Body of pancreas (tissue), 4 donors: ENCODE measurements around the gene TRMT1.

Experiments used
- POLR2A ChIP-seq, 3 donors: fragments of 450-650 bp; IDR thresholded peaks; one replicate each; pipeline ENCODE4 v1.6.1; 2016; ENCODE audit warnings: antibody characterized with exemption in 3 of 3, mild to moderate bottlenecking in 2 of 3
- TF ChIP-seq, protein P1 (sequence below), 7 experiments: fragments of 450-650 bp in 4 of 7; fragments of 200-600 bp in 3 of 7; sonication (generic) in 3 of 7; IDR thresholded peaks; one replicate each; pipeline ENCODE4 v1.5.1; 2016 to 2019; ENCODE audit warnings: antibody characterized with exemption in 7 of 7

DNA sequence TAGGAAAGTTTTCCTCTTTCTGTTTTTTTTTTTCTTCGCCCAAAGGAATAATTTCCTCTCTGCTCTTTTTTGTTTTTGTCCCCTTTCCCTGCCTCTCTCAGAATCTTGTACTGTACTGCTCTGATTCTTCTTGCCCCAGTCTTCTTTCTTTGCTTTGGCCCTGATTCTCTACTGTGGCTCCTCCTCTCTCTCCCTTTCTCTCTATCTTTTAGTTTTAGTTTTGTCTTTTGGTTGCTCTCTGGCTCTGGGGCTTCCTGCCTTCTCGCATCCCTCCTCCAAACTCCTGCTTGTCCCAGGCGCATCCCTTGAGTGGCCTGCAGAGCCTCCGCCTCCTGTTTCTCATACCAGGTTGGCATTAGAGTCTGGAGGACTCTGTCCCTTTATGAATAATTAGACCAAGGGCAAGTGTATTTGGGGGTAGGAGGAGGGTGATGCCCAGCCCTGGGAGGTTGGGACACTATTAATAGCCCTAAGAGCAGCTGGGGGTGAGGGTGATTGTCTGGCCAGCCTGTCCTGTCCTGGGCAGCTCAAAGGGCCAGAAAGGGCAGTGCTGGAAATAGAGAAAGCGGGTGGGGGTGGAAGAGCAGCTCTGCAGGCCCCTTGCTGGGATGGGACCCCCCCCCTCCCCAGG, 53.0 kb downstream of the TRMT1 start:
- TF ChIP-seq, protein P1, sequence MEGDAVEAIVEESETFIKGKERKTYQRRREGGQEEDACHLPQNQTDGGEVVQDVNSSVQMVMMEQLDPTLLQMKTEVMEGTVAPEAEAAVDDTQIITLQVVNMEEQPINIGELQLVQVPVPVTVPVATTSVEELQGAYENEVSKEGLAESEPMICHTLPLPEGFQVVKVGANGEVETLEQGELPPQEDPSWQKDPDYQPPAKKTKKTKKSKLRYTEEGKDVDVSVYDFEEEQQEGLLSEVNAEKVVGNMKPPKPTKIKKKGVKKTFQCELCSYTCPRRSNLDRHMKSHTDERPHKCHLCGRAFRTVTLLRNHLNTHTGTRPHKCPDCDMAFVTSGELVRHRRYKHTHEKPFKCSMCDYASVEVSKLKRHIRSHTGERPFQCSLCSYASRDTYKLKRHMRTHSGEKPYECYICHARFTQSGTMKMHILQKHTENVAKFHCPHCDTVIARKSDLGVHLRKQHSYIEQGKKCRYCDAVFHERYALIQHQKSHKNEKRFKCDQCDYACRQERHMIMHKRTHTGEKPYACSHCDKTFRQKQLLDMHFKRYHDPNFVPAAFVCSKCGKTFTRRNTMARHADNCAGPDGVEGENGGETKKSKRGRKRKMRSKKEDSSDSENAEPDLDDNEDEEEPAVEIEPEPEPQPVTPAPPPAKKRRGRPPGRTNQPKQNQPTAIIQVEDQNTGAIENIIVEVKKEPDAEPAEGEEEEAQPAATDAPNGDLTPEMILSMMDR (IDR thresholded peaks at IDR 0.05): no peak
- no peak for TF ChIP-seq POLR2A (IDR thresholded peaks at IDR 0.05)
